ENCODE results near the gene SEC16A.

Gene SEC16A

DNA sequence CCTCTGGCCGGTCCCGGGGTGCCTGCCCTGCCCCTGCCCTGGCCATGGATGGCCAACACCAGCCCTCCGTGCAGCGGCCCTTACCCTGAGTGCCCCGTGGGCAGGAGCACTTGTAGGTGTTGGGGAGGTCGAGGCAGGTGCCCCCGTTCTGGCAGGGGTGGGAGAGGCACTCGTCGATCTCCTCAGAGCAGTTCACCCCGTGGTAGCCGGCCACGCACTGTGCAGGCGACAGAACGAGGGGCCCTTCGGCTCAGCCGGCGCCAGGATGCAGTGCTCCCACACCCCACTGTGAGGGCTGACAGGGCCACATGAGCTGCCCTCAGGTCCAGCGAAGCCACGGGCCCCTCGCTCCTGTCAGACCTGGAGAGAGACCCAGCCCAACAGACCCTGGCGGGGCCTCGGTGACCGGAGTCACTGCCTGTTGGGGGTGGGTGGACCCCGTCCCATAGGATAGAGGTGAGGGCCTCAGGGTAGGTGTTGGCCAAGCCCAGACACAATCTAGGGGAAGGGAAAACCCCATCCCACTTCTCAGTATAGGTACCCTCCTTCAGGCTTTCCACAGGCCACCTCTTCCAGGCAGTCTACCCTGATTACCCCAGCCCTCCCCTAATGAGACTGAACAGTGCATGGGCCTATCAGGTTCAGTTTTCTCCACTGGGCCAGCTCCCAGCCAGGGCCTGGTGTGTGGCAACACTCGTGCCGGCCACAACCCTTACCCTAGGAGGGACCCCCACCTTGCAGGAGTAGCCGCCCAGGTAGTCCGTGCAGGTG, 24.6 kb upstream of the SEC16A start:
- H3K27me3 ChIP-seq (ENCODE audit: insufficient read depth, low read depth, severe bottlenecking) = no peaks in the 10 kb centered on the region
- no peaks in the 10 kb centered on the region for H3K9me3 ChIP-seq (ENCODE audit: severe bottlenecking)
- no peak overlapping the region for H3K4me3 ChIP-seq (ENCODE audit: low read depth, low read length)
- H3K27ac ChIP-seq = no peak overlapping the region
- TF ChIP-seq, protein P1, sequence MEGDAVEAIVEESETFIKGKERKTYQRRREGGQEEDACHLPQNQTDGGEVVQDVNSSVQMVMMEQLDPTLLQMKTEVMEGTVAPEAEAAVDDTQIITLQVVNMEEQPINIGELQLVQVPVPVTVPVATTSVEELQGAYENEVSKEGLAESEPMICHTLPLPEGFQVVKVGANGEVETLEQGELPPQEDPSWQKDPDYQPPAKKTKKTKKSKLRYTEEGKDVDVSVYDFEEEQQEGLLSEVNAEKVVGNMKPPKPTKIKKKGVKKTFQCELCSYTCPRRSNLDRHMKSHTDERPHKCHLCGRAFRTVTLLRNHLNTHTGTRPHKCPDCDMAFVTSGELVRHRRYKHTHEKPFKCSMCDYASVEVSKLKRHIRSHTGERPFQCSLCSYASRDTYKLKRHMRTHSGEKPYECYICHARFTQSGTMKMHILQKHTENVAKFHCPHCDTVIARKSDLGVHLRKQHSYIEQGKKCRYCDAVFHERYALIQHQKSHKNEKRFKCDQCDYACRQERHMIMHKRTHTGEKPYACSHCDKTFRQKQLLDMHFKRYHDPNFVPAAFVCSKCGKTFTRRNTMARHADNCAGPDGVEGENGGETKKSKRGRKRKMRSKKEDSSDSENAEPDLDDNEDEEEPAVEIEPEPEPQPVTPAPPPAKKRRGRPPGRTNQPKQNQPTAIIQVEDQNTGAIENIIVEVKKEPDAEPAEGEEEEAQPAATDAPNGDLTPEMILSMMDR (IDR thresholded peaks at IDR 0.05; ENCODE audit: low read depth, low read length) = no peak
- no peak for DNase-seq
- peaks cover 97% of the 10 kb centered on the region for H3K36me3 ChIP-seq

DNA sequence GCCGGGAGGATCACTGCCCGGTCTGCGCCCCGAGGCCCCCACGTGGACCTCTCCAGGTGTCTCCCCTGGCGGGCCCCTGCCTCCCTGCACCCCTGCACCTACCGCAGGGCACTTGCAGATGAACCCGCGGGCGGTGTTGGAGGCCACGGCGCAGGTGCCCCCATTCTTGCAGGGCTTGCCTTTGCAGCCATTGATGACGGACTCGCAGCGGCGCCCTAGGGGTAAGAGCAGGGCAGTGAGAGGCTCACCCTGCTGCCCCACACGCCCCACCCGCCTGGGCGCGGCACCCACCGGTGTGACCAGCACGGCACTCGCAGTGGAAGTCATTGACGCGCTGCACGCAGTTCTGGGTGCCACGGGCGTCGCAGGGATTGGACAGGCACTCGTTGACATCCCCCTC, 23.6 kb upstream of the SEC16A start:
- DNase-seq = no peak
- Histone ChIP-seq H3K4me3 (ENCODE audit: low read depth, low read length) (no peak overlapping the region), H3K9me3 (ENCODE audit: severe bottlenecking) (no peaks in the 10 kb centered on the region), H3K27me3 (ENCODE audit: insufficient read depth, low read depth, severe bottlenecking) (no peaks in the 10 kb centered on the region), H3K27ac (no peak overlapping the region), H3K36me3 (peaks cover 97% of the 10 kb centered on the region)
- TF ChIP-seq, protein P1 (IDR thresholded peaks at IDR 0.05; ENCODE audit: low read depth, low read length) = no peak

DNA sequence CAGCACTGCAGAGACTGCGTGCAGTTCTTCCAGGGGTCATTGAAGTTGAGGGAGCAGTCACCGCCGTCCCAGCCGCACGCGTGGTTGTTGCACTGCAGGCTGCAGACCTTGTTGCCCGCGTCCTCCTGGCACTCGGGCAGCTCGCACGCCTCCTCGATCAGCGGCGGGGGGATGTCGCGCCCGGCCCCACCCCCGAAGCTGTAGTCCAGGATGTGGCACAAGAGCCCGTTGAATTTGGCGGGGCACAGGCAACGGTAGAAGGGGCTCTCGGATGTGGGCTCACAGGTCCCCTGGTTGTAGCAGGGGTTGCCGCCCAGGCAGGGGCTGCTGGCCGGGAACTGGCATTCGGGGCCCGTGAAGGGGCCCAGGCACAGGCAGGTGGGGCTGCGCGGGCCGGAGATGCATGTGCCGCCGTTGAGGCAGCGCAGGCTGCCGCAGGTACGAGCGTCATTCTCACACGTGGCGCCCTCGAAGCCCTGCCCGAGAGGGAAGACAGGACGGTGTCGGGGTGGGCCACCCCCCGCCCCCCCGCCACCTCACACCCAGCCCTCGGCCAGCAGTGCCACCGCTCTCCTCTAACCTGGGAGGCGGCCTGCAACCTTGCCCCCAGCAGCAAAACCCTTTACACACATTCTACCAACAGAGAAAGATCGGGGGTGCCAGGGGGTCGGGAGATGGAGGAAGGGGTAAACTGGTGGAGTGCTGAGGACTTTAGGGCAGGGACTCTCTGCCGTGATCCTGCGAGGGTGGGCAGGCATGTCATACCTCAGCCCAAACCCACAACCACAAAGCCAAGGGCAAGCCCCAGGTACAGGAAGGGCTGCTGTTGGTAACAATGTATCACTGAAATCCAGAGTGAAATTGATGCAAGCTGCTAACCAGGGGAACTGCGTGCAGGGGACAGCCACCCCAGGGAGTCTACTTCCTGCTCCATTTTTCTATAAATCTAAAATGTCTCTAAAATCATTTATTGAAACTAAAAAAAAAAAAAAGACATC, 22.9 kb upstream of the SEC16A start:
- Histone ChIP-seq H3K4me3 (ENCODE audit: low read depth, low read length) (no peak overlapping the region), H3K36me3 (peaks cover 97% of the 10 kb centered on the region)

DNA sequence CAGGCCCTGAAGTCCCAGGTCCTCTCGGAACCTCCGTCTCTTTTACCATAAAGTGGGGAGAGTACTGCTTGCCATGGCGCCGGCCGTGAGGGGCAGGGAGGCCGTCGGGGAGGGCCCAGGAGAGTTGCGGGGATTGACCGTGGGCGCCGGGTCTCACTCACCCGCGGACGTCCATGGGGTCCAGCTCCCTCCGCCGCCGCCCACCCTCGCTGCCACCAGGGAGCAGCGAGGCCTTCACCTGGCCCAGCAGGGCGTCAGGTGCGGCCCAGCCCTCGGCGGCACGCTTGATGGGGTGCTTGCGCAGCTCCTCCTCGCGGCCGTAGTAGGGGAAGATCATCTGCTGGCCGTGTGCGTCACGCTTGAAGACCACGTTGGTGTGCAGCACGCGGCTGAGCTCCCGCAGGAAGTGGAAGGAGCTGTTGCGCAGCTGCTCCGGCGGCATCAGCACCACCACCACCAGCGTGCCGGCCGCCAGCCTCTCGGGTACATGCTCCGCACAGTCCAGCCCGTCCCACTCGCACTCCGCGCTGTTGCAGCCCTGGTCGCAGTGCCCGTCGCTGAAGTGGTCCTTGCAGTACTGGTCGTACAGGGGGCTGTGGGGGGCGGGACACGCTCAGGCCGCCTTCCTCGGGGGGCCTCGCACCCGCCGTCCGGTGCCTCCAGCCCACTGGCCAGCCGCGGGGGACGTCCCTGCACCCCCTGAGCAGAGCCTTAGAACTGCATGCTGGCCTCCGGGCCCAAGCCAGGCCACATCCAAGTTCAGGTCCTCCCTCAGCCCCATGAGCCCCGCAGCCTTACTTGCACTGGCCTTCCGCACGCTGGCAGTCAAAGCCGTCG, 21.9 kb upstream of the SEC16A start:
- Histone ChIP-seq H3K27me3 (ENCODE audit: insufficient read depth, low read depth, severe bottlenecking) (no peaks in the 10 kb centered on the region), H3K9me3 (ENCODE audit: severe bottlenecking) (no peaks in the 10 kb centered on the region), H3K27ac (no peak overlapping the region), H3K4me3 (ENCODE audit: low read depth, low read length) (no peak overlapping the region), H3K36me3 (peaks cover 97% of the 10 kb centered on the region)
- no peak for DNase-seq
- TF ChIP-seq, protein P1 (IDR thresholded peaks at IDR 0.05; ENCODE audit: low read depth, low read length) = no peak

More for the DNA sequence above, 22.9 kb upstream of the SEC16A start:
- H3K27me3 ChIP-seq (ENCODE audit: insufficient read depth, low read depth, severe bottlenecking) = no peaks in the 10 kb centered on the region
- no peak for DNase-seq
- TF ChIP-seq, protein P1 (IDR thresholded peaks at IDR 0.05; ENCODE audit: low read depth, low read length) = no peak
- H3K27ac ChIP-seq = no peak overlapping the region
- no peaks in the 10 kb centered on the region for H3K9me3 ChIP-seq (ENCODE audit: severe bottlenecking)

DNA sequence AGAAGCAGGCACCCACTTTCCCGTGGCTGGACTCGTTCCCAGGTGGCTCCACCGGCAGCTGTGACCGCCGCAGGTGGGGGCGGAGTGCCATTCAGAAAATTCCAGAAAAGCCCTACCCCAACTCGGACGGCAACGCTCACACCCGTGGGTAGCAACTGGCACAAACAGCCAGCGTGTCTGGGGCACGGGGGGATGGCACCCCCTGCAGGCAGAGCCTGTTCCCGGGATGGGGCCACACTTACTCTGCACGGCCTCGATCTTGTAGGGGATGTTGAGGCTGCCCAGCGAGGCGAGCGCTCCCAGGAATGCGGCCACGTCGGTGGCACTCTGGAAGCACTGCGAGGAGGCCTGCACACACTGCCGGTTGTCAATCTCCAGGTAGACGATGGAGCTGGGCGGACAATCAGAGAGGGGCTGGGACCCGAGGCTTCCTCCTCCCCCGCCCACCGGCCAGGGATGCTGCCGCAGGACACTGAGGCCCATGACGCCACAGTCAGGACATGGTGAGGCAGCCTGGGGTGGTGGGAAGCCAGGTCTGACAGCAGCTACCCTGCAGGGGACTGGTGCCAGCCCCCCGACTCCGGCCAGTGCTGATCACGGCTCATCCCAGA, 20.2 kb upstream of the SEC16A start:
- Histone ChIP-seq H3K27me3 (ENCODE audit: insufficient read depth, low read depth, severe bottlenecking) (no peaks in the 10 kb centered on the region), H3K4me3 (ENCODE audit: low read depth, low read length) (no peak overlapping the region), H3K27ac (no peak overlapping the region), H3K36me3 (peaks cover 96% of the 10 kb centered on the region), H3K9me3 (ENCODE audit: severe bottlenecking) (no peaks in the 10 kb centered on the region)
- TF ChIP-seq, protein P1 (IDR thresholded peaks at IDR 0.05; ENCODE audit: low read depth, low read length) = peak; percentile 60
- DNase-seq = no peak

Measured in WERI-Rb-1 (cell line).